GM23248 (cell line): ENCODE measurements around the gene ERO1A. TPM values are rescaled to one million over a fixed set of nuclear protein-coding genes. Genes with fewer than 3 reads are reported as not detected.

ENCODE experiments used
- DNase-seq: peaks from one replicate; pipeline ENCODE4 v3.0.0-alpha.2; 2015
- H2AFZ ChIP-seq: fragments of 200-600 bp; sonication (generic); 2 replicates; pipeline ENCODE4 v1.6.1; 2016; ENCODE audit warnings: antibody characterized with exemption
- H3F3A ChIP-seq: fragments of 200-600 bp; sonication (generic); 2 replicates; pipeline ENCODE4 v1.6.1; 2016; ENCODE audit warnings: mild to moderate bottlenecking, antibody characterized with exemption, mixed run types; ENCODE audit not compliant: insufficient read depth
- H3K27ac ChIP-seq: fragments of 200-600 bp; sonication (generic); 2 replicates; pipeline ENCODE4 v1.5.1; 2016; ENCODE audit warnings: mild to moderate bottlenecking
- H3K27me3 ChIP-seq: fragments of 200-600 bp; sonication (generic); replicated peaks from 2 replicates; pipeline ENCODE4 v1.6.1; 2016; ENCODE audit warnings: mild to moderate bottlenecking; ENCODE audit not compliant: insufficient read depth
- H3K36me3 ChIP-seq: fragments of 200-600 bp; sonication (generic); 2 replicates; pipeline ENCODE4 v1.6.1; 2016; ENCODE audit warnings: low read depth, mild to moderate bottlenecking
- H3K4me1 ChIP-seq: fragments of 200-600 bp; sonication (generic); 2 replicates; pipeline ENCODE4 v1.6.1; 2016; ENCODE audit warnings: mild to moderate bottlenecking; ENCODE audit not compliant: insufficient read depth
- H3K4me2 ChIP-seq: fragments of 200-600 bp; sonication (generic); one replicate; pipeline ENCODE4 v1.6.1; 2016; ENCODE audit warnings: mild to moderate bottlenecking; ENCODE audit not compliant: unreplicated experiment
- H3K4me3 ChIP-seq: fragments of 200-600 bp; sonication (generic); 2 replicates; pipeline ENCODE4 v1.5.1; 2016; ENCODE audit warnings: mild to moderate bottlenecking
- H3K79me2 ChIP-seq: fragments of 200-600 bp; sonication (generic); 2 replicates; pipeline ENCODE4 v1.6.1; 2016; ENCODE audit warnings: mild to moderate bottlenecking; ENCODE audit not compliant: insufficient read depth
- H3K9ac ChIP-seq: fragments of 200-600 bp; sonication (generic); 2 replicates; pipeline ENCODE4 v1.6.1; 2016; ENCODE audit warnings: mild to moderate bottlenecking
- H3K9me2 ChIP-seq: fragments of 200-600 bp; sonication (generic); 2 replicates; pipeline ENCODE4 v1.6.1; 2016; ENCODE audit warnings: mixed run types, mild to moderate bottlenecking, moderate library complexity; ENCODE audit not compliant: insufficient read depth
- H3K9me3 ChIP-seq: fragments of 200-600 bp; sonication (generic); one replicate; pipeline ENCODE4 v1.6.1; 2017; ENCODE audit warnings: low read depth
- H4K20me1 ChIP-seq: fragments of 200-600 bp; sonication (generic); 2 replicates; pipeline ENCODE4 v1.6.0; 2016; ENCODE audit not compliant: insufficient read depth
- EZH2 ChIP-seq: fragments of 200-600 bp; sonication (generic); IDR thresholded peaks from 2 replicates; pipeline ENCODE4 v1.6.1; 2018; ENCODE audit warnings: antibody characterized with exemption, mild to moderate bottlenecking; ENCODE audit not compliant: insufficient read depth, poor library complexity, severe bottlenecking
- EZH2phosphoT487 ChIP-seq: fragments of 200-600 bp; sonication (generic); IDR thresholded peaks from 2 replicates; pipeline ENCODE4 v1.6.1; 2018; ENCODE audit warnings: antibody characterized with exemption, moderate library complexity, mild to moderate bottlenecking, low read depth; ENCODE audit not compliant: insufficient read depth
- WGBS, 2 experiments: methylation state at CpG; one replicate each; pipeline ENCODE4 v1.1.6; 2015 to 2017; ENCODE audit warnings: low lambda C conversion rate in 2 of 2, low coverage in 1 of 2; ENCODE audit errors: missing lambda C conversion rate in 2 of 2; 5-methylcytosine and 5-hydroxymethylcytosine counted together
- in situ Hi-C: fragments of 300-500 bp; cut with MboI; formaldehyde crosslinking; loops from 2 replicates; pipeline ENCODE4 v1.15.0; 2020
- polyA plus RNA-seq: library from polyadenylated mRNA; unstranded; fragments of >200 nt; fragmentation: Nextera tagmentation; extraction: Ambion mirVana; gene quantifications from 2 replicates; pipeline ENCODE4 v1.2.1, GENCODE V29; 2016
- total RNA-seq: library from RNA; depleted of rRNA; stranded (reverse); fragments of >200 nt; shearing (Covaris generic); gene quantifications from 2 replicates; pipeline ENCODE4 v1.2.3, GENCODE V29; 2014

Gene ERO1A
- total and polyA plus RNA-seq, 2 experiments from 2014 or later: 48.6 to 82.7 TPM

DNA sequence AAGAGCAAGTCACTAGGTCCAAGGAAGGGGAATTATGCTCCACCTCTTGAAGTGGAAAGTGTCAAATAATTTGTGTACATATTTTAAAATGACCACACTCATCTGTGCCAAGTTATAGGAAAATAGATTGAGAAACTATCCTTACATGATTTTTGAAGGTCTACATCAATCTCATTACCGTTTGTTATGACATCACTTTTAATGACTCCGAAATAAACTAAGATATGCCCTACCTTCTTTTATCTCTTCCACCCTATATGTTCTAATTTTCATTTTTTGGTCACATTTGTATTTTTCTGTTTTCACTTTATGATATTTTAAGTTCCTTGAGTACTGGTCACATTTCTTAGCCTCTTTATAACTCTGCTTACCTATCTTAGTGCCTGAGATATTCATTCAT lies 8.3 kb upstream of the ERO1A start:
- H3K27ac ChIP-seq: peak overlapping the region; percentile 81
- peaks cover 22% of the 10 kb centered on the region for H3K4me1 ChIP-seq
- peak overlapping the region; percentile 27 for H3K4me2 ChIP-seq
- in situ Hi-C loops: no loop called here
- H3K36me3 ChIP-seq: peaks cover 2% of the 10 kb centered on the region
- H3K79me2 ChIP-seq: peaks cover 16% of the 10 kb centered on the region
- no peaks in the 10 kb centered on the region for H3K9me3 ChIP-seq
- no peaks in the 10 kb centered on the region; the same call in 1 of the 2 replicates for H4K20me1 ChIP-seq
- H3K9me2 ChIP-seq: no peaks in the 10 kb centered on the region
- TF ChIP-seq EZH2phosphoT487: no peak
- no peak for TF ChIP-seq EZH2
- H3K27me3 ChIP-seq: no peaks in the 10 kb centered on the region
- H3K4me3 ChIP-seq: no peak overlapping the region
- peaks cover 15% of the 10 kb centered on the region for H3F3A ChIP-seq
- H2AFZ ChIP-seq: 0 out of 2 replicates have a peak overlapping the region, but pooled peaks have one; percentile 21
- no peak for DNase-seq
- WGBS, 2 experiments: 99 to 100% methylated on average over 2 of the region's 2 CpGs
- H3K9ac ChIP-seq: peak overlapping the region; percentile 28

DNA sequence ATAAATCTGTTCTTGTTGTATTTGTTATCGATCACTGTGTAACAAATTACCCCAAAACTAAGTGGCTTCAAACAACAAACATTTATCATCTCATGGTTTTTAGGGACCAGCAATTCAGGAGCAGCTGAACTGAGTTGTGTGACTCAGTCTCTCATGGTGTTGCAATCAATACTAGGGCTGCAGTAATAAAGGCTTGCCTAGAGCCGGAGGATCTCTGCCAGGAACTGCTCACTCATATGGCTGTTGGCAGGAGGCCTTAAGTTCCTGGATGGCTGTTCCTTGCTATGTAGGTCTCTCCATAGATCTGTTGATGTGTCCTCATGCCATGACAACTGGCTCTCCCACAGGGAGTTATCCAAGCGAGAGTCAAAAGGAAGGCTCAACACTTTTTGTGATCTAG lies 7.9 kb upstream of the ERO1A start:
- TF ChIP-seq EZH2: no peak
- TF ChIP-seq EZH2phosphoT487: no peak
- Histone ChIP-seq H3K9me3 (no peaks in the 10 kb centered on the region), H3K9ac (peak overlapping the region; percentile 28), H4K20me1 (no peaks in the 10 kb centered on the region; the same call in 1 of the 2 replicates), H2AFZ (0 out of 2 replicates have a peak overlapping the region, but pooled peaks have one; percentile 21), H3K27me3 (no peaks in the 10 kb centered on the region), H3F3A (peaks cover 15% of the 10 kb centered on the region), H3K9me2 (no peaks in the 10 kb centered on the region), H3K79me2 (peaks cover 12% of the 10 kb centered on the region), H3K4me3 (no peak overlapping the region), H3K4me2 (peak overlapping the region; percentile 27), H3K4me1 (peaks cover 17% of the 10 kb centered on the region), H3K27ac (peak overlapping the region; percentile 81), H3K36me3 (no peaks in the 10 kb centered on the region)
- DNase-seq: peak; percentile 99
- 9 to 17% methylated on average over 3 of the region's 3 CpGs for WGBS, 2 experiments
- in situ Hi-C loops: no loop called here

DNA sequence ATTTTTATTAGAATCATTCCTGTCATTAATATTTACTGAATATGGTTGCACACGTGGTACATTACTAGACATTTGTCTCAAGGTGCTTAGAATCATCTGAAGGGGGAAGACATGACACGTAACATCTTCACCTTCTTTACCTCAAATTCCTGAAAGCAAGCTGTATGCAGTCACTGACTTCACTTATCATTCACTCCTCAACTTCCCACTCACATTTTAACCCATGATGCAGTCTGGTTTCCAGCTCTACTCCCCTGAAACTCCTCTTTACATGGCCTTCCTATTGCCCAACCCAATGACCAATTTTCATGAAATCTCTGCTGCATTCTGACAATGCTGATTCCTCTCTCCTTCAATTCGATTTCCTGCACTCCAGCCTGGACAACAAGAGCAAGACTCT lies 5.9 kb upstream of the ERO1A start:
- in situ Hi-C loops: no loop called here
- Histone ChIP-seq H3K27ac (no peak overlapping the region), H4K20me1 (no peaks in the 10 kb centered on the region), H3F3A (peaks cover 15% of the 10 kb centered on the region), H3K36me3 (no peaks in the 10 kb centered on the region), H3K9ac (no peak overlapping the region), H3K9me2 (no peaks in the 10 kb centered on the region), H3K4me3 (no peak overlapping the region), H3K4me1 (peaks cover 10% of the 10 kb centered on the region), H3K79me2 (no peaks in the 10 kb centered on the region), H3K9me3 (no peaks in the 10 kb centered on the region), H3K27me3 (no peaks in the 10 kb centered on the region), H3K4me2 (no peak overlapping the region), H2AFZ (0 out of 2 replicates have a peak overlapping the region, but pooled peaks have one; percentile 13)
- DNase-seq: no peak
- 83 to 86% methylated on average over 3 of the region's 3 CpGs for WGBS, 2 experiments
- no peak for TF ChIP-seq EZH2phosphoT487
- TF ChIP-seq EZH2: no peak

DNA sequence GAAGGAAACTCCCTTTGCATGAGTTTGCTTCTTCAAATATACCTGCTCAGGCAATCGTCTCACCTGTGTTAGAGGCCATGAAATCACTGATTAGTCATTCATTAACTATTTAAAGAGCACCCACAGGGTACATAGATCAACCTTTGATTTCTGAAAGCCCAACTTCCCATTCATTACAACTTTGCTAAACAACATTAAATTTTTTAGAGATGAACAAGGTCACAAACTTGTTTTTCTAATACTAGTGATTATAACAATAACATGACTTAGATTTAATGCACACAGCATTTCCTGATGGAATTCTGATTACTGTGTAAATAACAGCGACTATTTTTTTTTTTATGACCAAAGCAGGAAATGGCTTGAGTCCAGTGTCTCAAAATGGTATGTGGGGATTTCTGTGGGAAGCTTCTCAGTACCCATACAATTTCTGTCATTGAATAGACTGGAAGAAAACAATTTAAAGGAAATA lies 5.4 kb upstream of the ERO1A start:
- Histone ChIP-seq H3K9ac (no peak overlapping the region), H3K9me2 (no peaks in the 10 kb centered on the region), H3K4me2 (no peak overlapping the region), H3K4me1 (peaks cover 10% of the 10 kb centered on the region), H2AFZ (0 out of 2 replicates have a peak overlapping the region, but pooled peaks have one; percentile 13), H3K4me3 (no peak overlapping the region), H3K27me3 (no peaks in the 10 kb centered on the region), H4K20me1 (no peaks in the 10 kb centered on the region), H3K27ac (no peak overlapping the region), H3K79me2 (no peaks in the 10 kb centered on the region), H3K36me3 (no peaks in the 10 kb centered on the region), H3F3A (peaks cover 15% of the 10 kb centered on the region), H3K9me3 (no peaks in the 10 kb centered on the region)
- WGBS, 2 experiments: 62 to 69% methylated on average over 2 of the region's 2 CpGs
- in situ Hi-C loops: no loop called here
- TF ChIP-seq EZH2phosphoT487 (no peak), EZH2 (no peak)
- DNase-seq: no peak
